ENCODE data around the gene DLEC1.

DNA sequence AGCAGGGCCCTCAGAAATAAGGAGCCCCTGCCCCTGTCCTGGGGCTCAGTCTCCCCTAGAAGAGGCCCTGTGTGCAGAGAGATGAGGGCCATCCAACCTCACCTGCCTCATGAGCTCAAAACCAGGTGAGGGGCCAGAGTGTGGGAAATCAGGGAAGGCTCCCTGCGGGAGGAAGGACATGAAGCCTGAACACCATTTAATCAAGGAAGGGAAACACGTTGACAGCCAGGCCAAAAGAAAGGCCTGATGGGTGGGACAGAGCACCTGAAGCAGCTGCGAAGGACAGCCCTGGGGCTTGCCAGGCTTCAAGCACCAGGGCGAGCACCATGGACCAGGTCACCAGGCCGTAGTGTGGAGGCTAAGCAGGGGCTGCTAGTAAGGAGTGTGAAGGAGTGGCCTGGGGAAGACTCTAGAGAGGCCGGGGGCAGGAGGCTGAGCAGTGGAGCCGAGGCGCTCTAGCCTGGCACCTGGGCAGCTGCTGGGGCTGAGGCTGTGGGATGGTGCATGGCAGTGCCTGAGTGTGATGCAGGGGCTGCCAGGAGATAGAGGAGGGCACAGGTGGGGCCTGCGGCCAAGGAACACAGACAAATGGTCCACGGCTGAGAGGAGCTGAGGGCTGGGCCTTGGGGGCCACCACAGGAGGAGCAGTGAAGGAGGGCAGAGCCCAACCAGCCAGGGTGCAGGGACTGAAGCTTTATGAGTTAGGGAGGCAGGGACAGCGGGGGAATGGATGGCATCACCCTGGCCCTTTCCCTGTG lies 81.9 kb downstream of the DLEC1 start:
- TF ChIP-seq, protein P1, sequence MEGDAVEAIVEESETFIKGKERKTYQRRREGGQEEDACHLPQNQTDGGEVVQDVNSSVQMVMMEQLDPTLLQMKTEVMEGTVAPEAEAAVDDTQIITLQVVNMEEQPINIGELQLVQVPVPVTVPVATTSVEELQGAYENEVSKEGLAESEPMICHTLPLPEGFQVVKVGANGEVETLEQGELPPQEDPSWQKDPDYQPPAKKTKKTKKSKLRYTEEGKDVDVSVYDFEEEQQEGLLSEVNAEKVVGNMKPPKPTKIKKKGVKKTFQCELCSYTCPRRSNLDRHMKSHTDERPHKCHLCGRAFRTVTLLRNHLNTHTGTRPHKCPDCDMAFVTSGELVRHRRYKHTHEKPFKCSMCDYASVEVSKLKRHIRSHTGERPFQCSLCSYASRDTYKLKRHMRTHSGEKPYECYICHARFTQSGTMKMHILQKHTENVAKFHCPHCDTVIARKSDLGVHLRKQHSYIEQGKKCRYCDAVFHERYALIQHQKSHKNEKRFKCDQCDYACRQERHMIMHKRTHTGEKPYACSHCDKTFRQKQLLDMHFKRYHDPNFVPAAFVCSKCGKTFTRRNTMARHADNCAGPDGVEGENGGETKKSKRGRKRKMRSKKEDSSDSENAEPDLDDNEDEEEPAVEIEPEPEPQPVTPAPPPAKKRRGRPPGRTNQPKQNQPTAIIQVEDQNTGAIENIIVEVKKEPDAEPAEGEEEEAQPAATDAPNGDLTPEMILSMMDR (IDR thresholded peaks at IDR 0.05) = no peak
- TF ChIP-seq POLR2A (IDR thresholded peaks at IDR 0.05) (no peak), POLR2AphosphoS5 (IDR thresholded peaks at IDR 0.05) (no peak), EP300 (IDR thresholded peaks at IDR 0.05) (no peak)
